Non-pigmented ciliary epithelial cell (primary cell): ENCODE measurements around the gene KLF6.
"Not testable (repeated sequence)": the region's sequence is repeated elsewhere in the genome, so short reads cannot be mapped to it uniquely, and the experiment has no call there.

Experiments
- DNase-seq: peaks from one replicate; pipeline ENCODE4 v3.0.0-alpha.2; 2010; ENCODE audit warnings: low read depth

Gene KLF6

DNA sequence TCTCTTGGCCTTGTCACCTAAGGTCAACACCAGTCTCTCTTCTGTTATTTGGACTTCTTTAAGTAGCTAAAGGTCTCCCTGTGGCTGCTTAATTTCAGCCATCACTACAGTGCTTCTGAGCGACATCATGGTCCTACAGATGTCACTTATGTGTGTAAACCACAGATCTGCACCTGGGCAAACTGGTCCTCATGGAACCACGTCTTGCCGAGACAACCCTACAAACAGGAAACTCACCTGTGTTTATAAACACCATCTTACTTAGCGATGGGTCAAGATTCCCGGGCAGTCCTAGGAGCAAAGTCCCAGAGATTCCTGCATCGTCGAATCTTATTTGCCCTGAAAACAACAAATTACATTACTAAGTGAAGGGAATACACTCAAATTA, 27.8 kb downstream of the KLF6 start:
- no peak for DNase-seq

DNA sequence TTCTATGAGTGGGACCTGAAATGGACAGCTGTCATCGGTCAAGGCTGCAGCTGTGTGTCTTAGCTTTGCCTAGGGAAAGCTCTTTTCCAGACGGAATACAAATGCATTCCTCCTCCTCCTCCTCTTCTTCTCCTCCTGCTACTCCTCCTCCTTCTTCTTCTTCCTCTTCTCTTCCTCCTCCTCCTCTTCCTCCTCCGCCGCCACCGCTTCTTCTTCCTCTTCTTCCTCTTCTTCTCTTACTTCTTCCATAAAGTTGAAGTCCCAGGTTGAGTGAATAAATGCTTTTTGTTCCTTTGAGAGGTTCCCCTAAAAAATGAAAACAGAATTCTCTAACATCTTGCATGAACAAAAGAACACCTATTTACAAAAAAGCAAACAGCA, 28.7 kb downstream of the KLF6 start:
- DNase-seq = no peak

DNA sequence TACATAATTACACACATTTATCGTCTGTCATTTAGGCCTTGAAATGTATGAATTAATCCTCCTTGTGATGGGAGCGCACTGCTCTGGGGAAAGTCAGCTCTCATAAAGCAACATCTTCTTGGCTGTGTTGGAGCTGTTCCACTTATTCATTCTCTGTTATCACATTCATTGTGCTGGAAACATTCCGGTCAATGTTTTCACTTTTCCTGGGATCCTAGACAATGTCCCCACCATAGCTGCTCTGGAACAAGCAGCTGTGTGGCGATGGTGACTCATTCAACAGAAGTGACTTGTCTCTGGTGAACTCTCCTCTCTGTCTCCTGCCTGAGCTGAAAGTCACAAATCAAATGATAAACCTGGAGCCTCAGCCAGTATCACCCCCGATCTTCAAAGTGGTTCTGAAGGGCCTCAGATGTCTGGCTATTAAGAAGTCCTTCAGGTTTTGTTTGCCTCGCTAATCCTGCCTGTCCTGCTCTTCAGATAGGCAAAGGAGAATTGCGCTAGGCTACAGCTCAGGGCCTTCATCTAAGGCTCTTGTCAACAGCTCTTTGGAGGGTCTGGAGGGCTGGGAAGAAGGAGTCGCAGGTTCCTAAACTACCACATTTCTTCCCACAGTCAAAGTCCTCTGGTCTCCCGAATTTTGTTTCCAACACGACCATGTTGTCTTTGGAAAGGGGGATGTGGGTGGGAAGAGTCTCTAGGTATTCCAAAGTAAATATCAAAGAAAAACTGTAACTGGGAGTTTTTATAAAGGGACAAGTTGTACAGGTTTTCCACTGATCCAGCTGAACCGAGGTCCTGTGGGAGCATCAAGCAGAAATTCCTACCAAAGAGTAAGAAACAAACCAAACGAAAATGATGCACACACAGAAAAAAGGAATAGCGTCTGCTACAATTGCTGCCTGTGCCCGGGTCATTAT, 29.3 kb downstream of the KLF6 start:
- DNase-seq = no peak

DNA sequence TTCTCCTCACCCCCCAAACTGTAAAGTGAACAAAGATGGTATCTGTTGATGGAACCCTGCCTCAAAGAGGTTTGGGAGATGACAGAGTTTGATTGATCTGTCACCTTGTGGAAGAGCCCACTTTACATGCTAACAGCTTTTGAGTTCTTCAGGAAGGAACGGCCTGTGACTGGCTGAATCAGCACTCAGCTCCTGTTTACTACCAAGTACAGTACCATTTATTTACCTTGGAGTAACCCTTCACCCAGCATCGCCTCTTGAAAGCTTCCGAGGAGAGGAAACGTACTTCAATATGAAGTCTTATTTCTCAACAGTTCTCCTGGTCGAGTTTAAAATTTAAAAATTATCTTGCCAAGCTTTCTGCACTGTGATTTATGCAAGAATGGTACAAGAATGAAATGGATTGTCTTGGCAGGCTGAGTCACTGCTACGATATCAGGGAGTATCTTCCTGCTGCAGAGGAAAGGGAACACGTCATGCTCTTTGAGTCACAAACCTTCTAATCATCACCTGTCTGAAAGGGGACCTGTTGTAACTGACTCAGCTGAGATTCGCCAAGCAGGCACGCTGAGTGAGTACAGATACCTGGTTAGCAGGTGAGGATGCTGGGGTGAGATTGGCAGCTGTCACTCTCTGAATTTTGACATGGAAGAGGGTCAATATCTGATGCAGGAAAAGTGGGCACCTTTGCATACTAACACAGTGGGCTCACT, 30.1 kb downstream of the KLF6 start:
- peak; percentile 87 for DNase-seq

DNA sequence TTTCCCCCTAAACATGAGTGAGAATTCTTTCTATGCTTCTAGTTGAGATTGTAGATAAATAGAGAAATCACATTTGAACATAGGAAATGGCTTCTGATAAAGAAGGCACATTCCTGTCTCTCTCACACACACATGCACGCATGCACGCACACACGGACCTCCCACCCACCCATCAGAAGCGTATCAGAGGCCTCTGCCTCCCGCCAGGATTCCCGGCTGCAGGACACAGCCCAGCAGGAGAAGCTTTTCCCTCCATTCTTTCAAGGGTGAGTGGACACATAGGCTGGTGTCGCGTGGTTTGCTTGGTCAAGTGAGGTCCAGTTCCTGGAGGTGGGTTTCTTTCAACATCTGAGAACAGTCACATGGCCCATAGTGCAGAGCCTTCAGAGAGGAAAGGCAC, 34.2 kb downstream of the KLF6 start:
- no peak for DNase-seq

DNA sequence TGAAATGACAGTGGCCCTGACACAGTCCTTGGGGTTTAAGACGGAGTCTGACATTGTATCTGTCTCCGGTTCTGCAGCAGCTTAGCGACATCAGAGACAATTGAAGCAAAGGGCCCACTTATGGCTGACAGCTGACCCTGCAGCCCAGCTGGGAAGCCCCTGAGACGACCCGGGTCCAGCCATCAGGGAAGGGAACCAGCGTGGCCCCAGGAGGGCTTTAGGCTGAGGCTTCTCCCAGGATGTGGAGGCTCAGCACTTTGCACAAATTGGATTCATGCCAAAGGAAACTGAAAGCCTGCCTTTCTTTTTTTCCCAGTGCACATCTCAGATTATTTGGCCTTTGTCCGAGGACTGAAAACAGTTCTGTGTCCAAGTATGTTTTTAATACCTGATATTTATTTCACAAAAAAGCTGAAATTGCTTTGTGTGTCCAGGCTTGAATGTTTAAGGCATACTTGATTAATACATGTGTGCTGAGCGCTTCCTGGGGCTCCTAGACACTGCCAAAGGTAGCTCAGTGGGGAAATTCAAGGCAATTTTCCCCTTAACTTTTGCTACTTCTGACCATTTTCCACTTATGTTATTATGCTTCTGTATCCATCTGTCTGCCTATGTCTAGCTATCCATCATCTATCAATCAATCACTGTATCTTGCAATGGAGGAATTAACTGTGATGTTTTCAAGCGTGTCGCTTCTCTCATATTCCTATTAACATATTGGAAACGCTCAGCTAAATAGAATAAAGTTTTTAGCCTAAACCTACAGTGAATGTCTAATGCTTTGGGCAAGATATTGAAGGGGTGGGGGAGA, 34.8 kb downstream of the KLF6 start:
- DNase-seq = no peak

DNA sequence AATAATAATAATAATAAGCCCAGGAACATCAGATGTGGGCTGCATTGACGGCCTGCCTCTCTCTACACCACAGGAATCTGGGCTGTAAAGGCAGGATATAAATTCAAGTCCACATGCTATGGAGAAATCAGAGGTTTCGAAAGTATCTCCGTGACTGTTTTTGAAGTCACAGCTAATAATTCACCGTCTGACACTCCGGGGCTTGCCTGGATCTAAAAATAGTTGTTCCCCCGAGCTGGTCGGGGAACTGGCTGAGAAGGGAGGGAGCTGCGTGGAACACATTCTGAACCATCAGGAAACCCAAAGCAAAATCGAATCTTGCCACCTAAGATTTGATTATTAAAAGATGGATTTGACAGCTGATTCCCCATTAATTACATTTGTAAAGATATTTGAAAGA, 35.4 kb downstream of the KLF6 start:
- no peak for DNase-seq

DNA sequence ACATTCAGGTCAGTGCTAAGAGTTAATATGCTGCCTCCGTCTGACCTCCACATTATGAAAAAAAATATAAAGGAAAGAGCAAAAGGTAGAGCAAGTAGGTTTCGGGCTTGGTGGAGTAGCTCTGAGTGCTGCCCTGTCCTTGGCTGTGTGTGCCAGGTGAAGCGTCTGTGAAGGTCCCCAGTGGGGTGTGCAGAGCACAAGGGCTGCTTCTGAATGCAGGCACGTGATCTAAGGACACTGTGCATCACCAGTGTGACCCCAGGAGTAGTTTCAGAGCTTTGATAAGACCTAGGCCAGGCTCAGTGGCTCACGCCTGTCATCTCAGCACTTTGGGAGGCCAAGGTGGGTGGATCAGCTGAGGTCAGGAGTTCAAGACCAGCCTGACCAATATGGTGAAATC, 36.0 kb downstream of the KLF6 start:
- no peak for DNase-seq

DNA sequence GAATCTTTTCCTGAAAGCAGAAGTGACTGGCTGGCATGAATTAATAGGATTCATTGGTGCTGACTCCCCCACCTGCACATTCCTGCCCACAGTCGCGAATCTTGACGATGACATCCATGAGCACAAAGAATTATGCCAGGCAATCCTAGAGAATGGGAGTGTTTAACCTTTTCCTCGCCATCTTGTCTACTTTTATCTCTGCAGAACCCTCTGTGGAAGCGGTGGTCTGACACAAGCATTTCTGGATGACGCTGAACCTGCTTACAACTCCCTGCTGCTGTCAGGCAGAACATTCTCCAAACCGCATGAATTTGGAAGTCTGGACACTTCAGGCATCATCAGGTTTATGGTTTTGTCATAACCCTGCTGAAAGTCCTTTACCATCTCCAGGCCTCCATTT, 36.5 kb downstream of the KLF6 start:
- DNase-seq = no peak

DNA sequence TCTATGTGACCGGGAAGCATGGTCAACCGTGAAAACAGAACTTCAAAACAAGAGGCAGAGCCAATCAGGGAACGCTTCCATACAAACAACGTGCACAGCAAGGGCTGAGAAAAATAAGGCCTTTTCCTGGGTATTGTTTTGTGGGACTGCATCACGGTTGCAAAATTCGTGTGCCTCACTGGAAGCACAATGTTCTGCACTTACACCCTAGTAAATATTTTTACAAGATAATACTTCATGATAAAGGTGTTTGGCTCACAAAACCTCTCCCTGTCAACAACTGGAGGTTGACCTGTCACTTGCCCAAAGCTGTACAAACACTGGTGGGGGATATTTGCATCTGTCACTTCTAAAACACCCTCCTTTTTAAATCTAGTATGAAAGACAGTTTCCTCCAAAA, 37.0 kb downstream of the KLF6 start:
- no peak for DNase-seq

DNA sequence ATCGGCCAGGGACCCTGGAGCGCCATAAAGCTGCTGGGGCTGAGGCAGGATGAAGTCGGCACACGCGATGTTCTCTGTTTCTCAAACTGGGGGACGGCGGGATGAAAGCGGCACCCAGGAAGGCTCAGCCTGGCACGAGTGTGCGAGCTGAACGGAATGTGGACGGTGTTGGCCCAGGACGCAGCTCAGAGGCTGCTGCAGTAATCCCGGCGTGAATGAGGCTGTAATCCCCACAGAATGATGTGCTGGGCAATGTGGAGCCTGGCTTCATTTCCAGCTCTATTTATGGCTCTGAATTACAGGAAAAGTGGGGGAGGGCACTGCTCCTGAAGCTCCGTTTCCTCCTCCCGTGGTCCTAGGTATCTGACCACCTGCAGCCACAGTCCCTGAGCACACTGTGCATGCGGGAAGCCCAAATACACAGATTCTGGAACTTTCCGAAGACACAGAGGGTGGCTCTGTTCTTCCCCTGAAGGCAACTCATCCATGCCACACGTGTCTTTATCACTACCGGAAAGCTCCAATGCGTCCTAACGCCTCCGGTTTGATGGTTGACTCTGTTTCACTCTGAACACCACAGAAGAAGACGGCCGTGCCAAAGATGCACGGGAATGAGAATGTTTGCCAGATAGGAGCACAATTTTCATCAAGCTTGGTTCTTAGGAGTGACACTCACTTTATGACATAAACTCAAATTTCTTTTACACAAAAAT, 37.6 kb downstream of the KLF6 start:
- DNase-seq = no peak

DNA sequence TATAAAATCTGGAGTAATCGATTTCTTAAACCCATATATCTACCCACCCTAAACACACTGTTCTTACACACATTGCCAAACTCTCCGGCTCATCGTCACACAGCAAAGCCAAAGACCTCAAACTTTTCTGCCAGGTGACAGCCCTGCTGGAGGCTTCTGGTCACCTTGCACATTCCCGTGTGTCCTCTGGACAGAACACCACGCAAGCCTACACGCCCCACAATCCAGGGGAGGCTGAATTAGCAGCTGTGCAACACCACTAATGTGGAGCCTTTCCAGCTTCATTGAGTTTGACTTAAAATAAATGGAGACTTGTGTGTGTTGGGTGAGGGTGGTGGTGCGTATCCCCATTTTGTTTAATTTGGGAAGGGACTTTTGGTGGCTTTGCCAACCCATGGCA, 38.4 kb downstream of the KLF6 start:
- DNase-seq = no peak

DNA sequence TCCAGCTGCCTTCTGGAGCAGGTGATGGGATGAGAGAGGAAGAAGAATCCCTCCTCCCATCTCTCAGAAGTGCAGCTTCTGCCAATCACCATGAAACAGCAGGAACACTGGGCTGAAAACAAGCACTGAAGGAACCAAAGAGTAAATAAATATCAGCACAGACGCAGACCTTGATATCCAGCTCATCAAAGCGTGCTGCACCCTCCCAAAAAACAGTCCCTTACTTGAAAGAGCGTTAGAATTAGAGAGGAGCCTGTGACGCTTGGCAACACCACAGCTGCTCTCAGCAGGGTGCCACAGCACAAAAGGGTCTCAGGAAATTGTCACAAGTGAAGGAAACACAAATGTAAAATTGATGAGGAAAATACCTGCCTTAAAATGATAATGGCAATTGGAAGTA, 39.5 kb downstream of the KLF6 start:
- DNase-seq = no peak

DNA sequence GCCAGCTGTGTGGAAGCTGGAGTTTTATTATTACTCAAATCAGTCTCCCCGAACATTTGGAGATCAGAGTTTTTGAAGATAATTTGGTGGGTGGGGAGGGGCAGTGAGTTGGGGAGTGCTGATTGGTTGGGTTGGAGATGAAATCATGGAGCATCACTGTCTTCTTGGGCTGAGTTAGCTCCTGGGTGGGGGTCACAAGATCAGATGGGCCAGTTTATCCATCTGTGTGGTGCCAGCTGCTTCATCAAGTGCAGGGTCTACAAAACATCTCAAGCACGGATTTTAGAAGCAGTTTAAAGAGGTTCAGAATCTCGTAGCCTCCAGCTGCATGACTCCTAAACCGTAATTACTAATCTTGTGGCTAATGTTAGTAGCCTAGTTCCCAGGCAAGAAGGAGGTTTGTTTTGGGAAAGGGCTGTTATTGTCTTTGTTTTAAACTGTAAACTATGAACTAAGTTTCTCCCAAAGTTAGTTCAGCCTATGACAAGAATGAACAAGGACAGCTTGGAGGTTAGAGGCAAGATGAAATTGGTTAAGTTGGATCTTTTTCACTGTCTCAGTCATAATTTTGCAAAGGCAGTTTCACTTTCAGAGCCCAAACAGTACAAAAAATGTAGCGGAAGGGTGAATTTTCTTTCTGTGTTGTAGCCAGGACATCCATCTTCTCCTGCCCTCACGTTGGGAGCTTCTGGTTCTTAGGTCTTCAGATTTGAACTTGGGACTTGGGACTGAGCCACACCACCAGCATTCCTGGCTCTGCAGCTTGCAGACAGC, 43.1 kb downstream of the KLF6 start:
- DNase-seq = no peak

DNA sequence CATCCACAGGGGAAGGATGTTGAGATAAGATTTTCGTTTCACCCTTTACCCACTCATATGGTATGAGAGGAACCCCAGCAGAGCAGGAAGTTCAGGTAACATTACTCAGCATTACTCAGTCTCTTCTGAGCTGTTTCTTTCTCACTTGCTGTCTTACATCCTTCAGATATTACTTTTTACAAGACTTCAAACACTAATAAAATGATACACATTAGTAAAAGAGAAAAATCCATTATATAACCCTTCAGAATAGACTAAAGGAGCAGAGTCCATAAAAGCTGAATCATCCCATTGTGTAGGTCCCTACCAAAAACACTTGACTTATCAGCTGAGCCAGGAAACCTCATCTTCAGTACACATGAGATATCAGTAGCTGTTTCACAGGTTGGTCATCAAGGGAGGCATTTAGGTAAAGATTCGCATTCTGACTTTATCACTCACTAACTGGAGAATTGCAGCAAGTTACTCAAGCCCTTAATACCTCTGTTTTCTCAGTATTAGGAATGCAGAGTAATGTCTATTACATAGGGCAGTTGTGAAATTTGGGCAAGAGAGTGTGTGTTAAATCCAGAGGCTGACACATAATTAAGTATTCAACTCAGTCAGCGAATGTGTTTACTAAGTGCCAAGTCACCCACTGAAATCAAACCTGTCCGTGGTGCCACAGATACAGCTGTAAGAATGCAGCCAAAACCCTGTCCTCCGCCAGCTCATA, 44.7 kb downstream of the KLF6 start:
- no peak for DNase-seq

DNA sequence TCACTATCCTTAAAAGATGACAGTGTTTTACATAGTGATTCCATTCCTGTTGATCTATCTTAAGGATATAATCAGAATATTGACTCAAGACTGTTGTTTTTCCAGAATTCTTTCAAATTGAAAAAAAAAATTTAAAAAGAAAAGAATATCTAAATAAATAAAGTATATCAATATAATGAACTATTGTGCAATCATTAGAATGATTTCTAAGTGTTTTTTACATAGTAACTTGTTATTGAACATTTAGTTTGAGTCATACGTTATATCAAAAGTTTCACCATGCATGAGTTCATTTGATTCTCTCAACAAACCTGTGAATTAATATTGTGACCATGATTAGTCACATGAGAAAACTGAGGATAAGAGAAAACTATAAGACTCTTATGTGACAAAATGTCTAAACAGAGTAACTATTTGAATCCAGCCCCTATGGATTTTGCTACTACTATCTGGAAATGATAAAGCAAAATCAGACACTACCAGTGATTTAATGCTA, 46.1 kb downstream of the KLF6 start:
- DNase-seq = no peak

DNA sequence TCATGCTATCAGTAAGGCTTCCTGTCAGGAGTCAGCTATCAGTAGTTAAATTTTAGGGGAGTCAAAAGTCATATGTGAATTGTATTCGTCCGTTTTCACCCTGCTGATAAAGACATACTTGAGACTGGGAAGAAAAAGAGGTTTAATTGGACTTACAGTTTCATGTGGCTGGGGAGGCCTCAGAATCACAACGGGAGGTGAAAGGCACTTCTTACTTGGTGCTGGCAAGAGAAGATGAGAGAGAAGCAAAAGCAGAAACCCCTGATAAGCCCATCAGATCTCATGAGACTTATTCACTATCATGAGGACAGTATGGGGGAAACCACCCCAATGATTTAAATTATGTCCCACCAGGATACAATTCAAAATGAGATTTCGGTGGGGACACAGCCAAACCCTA, 47.1 kb downstream of the KLF6 start:
- no peak for DNase-seq

DNA sequence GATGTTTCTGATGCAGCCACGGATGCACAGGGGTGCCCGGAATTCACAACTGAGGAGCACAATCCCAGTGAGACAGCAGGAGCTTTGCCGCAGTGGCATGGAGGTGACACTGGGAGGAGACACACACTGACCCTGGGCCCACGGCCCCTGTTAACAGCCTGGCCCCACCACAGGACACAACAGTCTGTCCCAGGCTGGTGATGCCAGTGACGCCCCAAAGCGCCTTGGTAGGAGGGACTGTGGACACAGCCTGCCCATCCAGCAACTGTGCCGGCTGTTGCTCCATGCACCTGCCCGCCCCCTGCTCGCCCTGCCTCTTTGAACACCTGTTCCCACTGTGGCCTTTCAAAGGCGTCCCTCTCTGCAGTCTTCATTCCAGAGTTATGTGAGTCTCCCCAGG, 49.8 kb downstream of the KLF6 start:
- DNase-seq = no peak

DNA sequence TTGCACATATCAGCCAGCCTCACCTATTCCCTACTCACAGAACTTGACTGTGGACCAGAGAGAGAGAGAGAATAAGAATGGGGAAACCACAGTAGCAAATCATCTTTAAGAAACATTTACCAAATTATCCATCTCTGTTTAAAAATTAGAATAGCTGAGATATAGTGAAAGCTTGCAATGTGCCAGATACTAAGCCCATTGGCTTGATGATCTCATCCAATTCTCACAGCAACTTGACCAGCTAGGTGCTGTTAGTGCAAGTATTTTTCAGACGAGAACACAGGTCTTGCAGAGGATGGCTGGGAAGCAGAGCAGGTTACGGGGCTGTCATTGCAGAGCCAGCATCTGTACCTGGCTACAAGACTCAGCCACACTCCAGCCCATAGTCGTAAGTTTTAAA, 50.9 kb downstream of the KLF6 start:
- DNase-seq = no peak

DNA sequence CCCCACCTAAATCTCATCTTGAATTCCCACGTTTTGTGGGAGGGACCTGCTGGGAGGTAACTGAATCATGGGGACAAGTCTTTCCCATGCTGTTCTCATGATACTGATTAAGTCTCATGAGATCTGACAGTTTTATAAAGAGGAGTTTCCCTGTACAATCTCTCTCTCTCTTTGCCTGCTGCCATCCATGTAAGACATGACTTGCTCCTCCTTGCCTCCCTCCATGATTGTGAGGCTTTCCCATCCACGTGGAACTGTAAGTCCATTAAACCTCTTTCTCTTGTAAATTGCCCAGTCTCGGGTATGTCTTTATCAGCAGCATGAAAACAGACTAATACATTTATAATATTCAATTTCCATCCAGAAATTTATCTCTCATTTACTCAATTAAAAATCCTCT, 52.8 kb downstream of the KLF6 start:
- DNase-seq = not testable (repeated sequence)
